Esophagus (tissue), 2 donors: Measurements from ENCODE around the gene PCBP3. TPM values are rescaled to one million over a fixed set of nuclear protein-coding genes. Genes with fewer than 3 reads are reported as not detected.

ENCODE experiments used
- H3K27ac ChIP-seq, 2 donors: one replicate each; pipeline ENCODE4 v1.5.1; 2013; ENCODE audit warnings: low read depth in 2 of 2, mild to moderate bottlenecking in 2 of 2, inconsistent platforms in 1 of 2, low read length in 1 of 2, moderate library complexity in 1 of 2
- H3K27me3 ChIP-seq, 2 donors: one replicate each; pipeline ENCODE4 v1.6.1; 2013; ENCODE audit warnings: low read length in 2 of 2, control low read depth in 1 of 2, mild to moderate bottlenecking in 1 of 2; ENCODE audit not compliant: insufficient read depth in 2 of 2, control insufficient read depth in 1 of 2
- H3K36me3 ChIP-seq, 2 donors: one replicate each; pipeline ENCODE4 v1.6.1; 2013; ENCODE audit warnings: low read length in 1 of 2; ENCODE audit not compliant: control insufficient read depth in 2 of 2, insufficient read depth in 2 of 2
- H3K4me1 ChIP-seq, 2 donors: one replicate each; pipeline ENCODE4 v1.6.1; 2013; ENCODE audit warnings: low read length in 1 of 2; ENCODE audit not compliant: control insufficient read depth in 2 of 2, insufficient read depth in 2 of 2
- H3K4me3 ChIP-seq, 2 donors: one replicate each; pipeline ENCODE4 v1.5.1; 2013; ENCODE audit warnings: low read length in 2 of 2, mild to moderate bottlenecking in 2 of 2, low read depth in 1 of 2, moderate library complexity in 1 of 2
- H3K9me3 ChIP-seq, 2 donors: one replicate each; pipeline ENCODE4 v1.6.1; 2013; ENCODE audit warnings: mild to moderate bottlenecking in 2 of 2, low read depth in 1 of 2, low read length in 1 of 2, moderate library complexity in 1 of 2; ENCODE audit not compliant: control insufficient read depth in 2 of 2, insufficient read depth in 1 of 2
- WGBS, 2 donors: extraction: QIAGEN DNeasy Blood & Tissue Kit; methylation state at CpG; one replicate each; pipeline ENCODE4 v1.1.7; 2013; 5-methylcytosine and 5-hydroxymethylcytosine counted together
- polyA plus RNA-seq, 2 donors: library from polyadenylated mRNA; stranded (reverse); fragments of 200-250 nt; gene quantifications; one replicate each; pipeline ENCODE4 v1.2.3, GENCODE V29; 2013
- donor health status: healthy with polysubstance abuse.
- donor health status: Bipolar disorder and iron deficiency.

PCBP3 gene
- polyA plus RNA-seq, 2 donors = 0.24 to 0.67 TPM

DNA sequence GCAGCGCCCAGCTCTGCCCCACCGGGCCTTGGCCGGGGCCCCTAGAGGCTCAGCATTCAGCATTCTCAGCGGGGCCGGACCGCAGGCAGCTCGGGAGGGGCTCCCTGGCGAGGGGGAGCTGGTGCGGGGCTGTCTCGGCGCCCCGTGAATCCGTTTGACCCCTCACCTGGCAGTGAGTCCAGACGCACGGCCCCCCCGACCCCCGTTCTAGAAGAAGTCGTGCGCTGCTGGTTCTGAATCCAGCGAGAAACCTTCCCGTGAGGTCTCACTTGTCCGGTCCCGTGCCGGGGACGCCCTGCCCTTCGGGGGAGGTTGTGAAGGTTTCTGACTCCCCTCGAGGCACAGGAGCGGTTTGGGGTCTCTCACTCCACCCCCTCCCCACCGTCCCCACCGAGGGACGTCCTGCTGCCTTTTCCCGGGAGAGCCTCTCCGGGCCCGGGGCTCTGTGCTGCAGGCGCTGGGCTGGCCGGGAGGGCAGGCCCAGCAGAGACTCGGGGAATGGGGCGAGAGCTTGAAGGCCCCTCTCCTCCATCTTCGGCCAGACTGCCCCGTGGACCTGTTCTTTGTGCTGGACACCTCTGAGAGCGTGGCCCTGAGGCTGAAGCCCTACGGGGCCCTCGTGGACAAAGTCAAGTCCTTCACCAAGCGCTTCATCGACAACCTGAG is 338.7 kb downstream of the PCBP3 start:
- H3K27me3 ChIP-seq = no peaks in the 10 kb centered on the region
- 4 to 5% methylated on average over 44 to 45 of the region's 45 CpGs for WGBS, 2 donors
- H3K36me3 ChIP-seq = peaks cover 0 to 5% of the 10 kb centered on the region in 2 donors
- H3K4me3 ChIP-seq = peak overlapping the region; percentile 46 to 63
- H3K9me3 ChIP-seq = no peaks in the 10 kb centered on the region
- H3K4me1 ChIP-seq = peaks cover 0 to 9% of the 10 kb centered on the region in 2 donors
- H3K27ac ChIP-seq = peak overlapping the region; percentile 74

DNA sequence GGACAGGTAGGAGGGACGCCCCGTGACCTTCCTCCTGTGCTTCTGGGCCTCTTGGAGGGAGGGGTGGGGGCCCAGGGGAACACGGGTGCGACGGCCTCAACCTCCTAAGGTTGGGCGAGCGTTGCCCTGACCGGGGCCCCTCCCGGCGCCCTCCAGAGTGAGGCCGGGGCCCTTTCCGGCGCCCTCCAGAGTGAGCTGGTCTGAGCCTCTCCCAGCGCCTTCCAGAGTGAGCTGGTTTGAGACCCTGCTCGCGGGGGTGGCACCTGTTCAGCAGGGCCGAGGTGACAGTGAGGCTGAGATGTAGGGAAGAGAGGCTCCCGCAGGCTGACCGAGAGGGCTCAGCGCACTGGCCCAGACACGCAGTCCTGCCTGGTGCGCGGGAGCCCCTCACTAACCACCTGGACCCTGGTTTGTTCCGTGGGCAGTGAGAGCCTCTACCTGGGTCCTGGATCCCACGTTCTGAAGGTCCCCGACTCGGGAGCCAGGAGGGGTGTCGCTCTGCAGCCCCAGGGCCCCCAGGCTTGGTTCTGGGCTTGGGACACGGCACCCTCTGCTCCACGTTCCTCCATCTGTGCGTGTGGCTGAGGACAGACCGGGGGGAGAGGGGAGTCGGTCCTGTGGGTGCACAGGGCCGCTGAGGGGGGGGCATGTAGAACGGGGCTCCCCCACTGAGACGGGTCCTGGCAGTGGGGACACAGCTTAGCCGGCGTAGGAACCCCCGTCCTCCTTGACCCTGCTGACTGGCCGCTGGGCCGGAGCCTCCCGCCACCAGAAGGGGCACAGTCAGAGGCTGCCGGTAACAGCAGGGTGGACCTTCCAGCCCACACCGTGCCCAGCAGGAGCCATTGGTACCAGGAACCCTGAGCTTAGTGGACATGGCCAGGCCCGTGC is 339.5 kb downstream of the PCBP3 start:
- peak overlapping the region; percentile 46 to 63 for H3K4me3 ChIP-seq
- H3K27me3 ChIP-seq = no peaks in the 10 kb centered on the region
- H3K27ac ChIP-seq = peak overlapping the region; percentile 74
- H3K4me1 ChIP-seq = peaks cover 0 to 9% of the 10 kb centered on the region in 2 donors
- H3K9me3 ChIP-seq = no peaks in the 10 kb centered on the region
- 47 to 48% methylated on average over 45 of the region's 45 CpGs for WGBS, 2 donors
- peaks cover 0 to 8% of the 10 kb centered on the region in 2 donors for H3K36me3 ChIP-seq

- Histone ChIP-seq H3K36me3 (peaks cover 0 to 8% of the 10 kb centered on the region in 2 donors), H3K27ac (peak overlapping the region; percentile 74), H3K4me3 (peak overlapping the region; percentile 46 to 63), H3K27me3 (no peaks in the 10 kb centered on the region), H3K4me1 (peaks cover 0 to 9% of the 10 kb centered on the region in 2 donors), H3K9me3 (no peaks in the 10 kb centered on the region)
- 81 to 83% methylated on average over 13 of the region's 13 CpGs for WGBS, 2 donors
These were observed 340.1 kb downstream of the PCBP3 start for GRCh38 chr21:45983649-45983965.

DNA sequence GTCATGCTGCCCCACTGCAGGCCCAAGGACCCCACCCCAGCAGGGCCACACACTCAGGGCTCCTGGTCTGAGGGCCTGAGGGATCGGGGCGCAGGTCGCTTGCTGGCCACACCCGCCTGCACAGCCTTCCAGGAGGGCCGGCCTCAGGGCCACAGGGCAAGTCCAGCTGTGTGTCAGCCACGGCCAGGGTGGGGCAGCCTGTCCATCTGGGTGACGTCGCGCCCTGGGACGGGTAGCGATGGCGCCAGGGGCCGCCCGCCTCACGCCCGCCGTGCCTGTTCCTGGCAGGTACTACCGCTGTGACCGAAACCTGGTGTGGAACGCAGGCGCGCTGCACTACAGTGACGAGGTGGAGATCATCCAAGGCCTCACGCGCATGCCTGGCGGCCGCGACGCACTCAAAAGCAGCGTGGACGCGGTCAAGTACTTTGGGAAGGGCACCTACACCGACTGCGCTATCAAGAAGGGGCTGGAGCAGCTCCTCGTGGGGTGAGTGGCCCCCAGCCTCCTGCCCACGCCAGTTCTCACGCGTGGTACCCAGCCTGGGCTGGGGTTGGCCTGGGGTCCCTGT is 340.5 kb downstream of the PCBP3 start:
- H3K27me3 ChIP-seq = no peaks in the 10 kb centered on the region
- H3K9me3 ChIP-seq = no peaks in the 10 kb centered on the region
- peaks cover 0 to 9% of the 10 kb centered on the region in 2 donors for H3K4me1 ChIP-seq
- peak overlapping the region; percentile 13 to 74 for H3K27ac ChIP-seq
- peak overlapping the region in 1 of 2 donors; percentile 46 for H3K4me3 ChIP-seq
- H3K36me3 ChIP-seq = peaks cover 0 to 8% of the 10 kb centered on the region in 2 donors
- 82 to 83% methylated on average over 38 of the region's 38 CpGs for WGBS, 2 donors

DNA sequence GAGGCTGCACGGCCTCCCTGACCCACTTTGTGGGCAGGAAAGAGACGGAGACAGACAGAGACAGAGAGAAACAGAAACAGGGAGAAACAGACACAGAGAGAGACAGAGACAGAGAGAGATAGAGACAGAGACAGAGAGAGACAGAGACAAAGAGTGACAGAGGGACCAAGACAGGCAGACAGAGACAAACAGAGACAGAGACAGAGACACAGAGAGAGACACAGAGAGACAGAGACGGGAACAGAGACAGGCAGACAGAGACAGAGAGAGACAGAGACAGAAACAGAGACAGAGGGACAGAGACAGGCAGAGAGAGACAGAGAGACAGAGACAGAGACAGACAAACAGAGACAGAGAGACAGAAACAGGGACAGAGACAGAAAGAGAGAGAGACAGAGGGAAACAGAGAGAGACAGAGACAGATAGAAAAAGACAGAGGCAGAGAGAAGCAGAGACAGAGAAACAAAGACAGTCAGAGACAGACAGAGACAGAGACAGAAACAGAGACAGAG is 341.1 kb downstream of the PCBP3 start:
- Histone ChIP-seq H3K27ac (peak overlapping the region; percentile 44 to 52), H3K9me3 (no peaks in the 10 kb centered on the region), H3K27me3 (no peaks in the 10 kb centered on the region), H3K4me3 (no peak overlapping the region), H3K4me1 (peaks cover 0 to 9% of the 10 kb centered on the region in 2 donors), H3K36me3 (peaks cover 0 to 8% of the 10 kb centered on the region in 2 donors)
- 47 to 66% methylated on average over 3 of the region's 3 CpGs for WGBS, 2 donors

DNA sequence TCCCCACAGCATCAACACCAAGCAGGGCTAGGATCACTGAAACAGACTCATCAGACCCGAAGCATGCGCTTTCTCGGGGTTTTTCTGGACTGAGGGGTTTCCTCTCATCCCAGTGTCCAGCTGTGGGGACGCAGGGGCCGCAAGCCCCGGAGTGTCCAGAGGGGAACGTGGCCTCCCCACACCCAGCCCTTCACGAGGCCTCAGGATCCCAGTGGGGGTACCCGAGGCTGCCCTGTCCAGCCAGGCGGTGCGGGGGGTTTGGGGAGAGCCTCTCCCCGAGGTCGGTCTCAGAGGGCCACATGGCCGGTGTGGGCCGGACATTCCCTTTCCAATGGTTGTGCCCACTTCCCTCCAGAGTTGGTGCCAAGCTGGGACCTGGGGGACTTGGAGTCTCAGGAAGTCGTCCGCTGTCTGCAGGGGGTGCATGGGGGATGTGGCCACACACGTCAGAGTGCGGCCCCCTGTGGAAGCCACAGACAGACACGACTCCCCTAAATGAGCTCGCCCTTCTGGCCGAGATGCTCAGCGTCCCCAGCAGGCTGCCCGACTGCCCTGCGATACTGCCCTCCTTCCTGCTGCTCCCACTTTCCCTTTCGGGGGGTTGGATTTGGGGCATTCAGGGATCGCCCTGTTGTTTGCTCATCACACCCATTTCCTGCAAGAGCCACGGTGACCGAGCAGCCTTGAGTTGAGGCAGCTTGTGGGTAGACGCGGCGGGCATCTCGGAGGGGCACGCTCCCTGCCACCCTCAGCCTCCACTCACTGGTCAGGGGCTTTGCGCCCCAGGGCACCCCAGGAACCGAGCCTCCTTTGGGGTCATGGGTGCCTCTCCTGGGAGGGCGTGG is 342.2 kb downstream of the PCBP3 start:
- no peaks in the 10 kb centered on the region for H3K9me3 ChIP-seq
- H3K4me1 ChIP-seq = peaks cover 0 to 9% of the 10 kb centered on the region in 2 donors
- peaks cover 0 to 8% of the 10 kb centered on the region in 2 donors for H3K36me3 ChIP-seq
- H3K27ac ChIP-seq = peak overlapping the region; percentile 21 to 32
- no peaks in the 10 kb centered on the region for H3K27me3 ChIP-seq
- H3K4me3 ChIP-seq = no peak overlapping the region
- 83 to 86% methylated on average over 37 of the region's 37 CpGs for WGBS, 2 donors

- WGBS, 2 donors = 86 to 88% methylated on average over 33 to 36 of the region's 36 CpGs
- peaks cover 0 to 7% of the 10 kb centered on the region in 2 donors for H3K4me1 ChIP-seq
- peak overlapping the region; percentile 16 to 21 for H3K27ac ChIP-seq
- H3K4me3 ChIP-seq = no peak overlapping the region
- peaks cover 0 to 8% of the 10 kb centered on the region in 2 donors for H3K36me3 ChIP-seq
- no peaks in the 10 kb centered on the region for H3K9me3 ChIP-seq
- no peaks in the 10 kb centered on the region for H3K27me3 ChIP-seq
These were observed 343.0 kb downstream of the PCBP3 start for GRCh38 chr21:45986316-45987051.

DNA sequence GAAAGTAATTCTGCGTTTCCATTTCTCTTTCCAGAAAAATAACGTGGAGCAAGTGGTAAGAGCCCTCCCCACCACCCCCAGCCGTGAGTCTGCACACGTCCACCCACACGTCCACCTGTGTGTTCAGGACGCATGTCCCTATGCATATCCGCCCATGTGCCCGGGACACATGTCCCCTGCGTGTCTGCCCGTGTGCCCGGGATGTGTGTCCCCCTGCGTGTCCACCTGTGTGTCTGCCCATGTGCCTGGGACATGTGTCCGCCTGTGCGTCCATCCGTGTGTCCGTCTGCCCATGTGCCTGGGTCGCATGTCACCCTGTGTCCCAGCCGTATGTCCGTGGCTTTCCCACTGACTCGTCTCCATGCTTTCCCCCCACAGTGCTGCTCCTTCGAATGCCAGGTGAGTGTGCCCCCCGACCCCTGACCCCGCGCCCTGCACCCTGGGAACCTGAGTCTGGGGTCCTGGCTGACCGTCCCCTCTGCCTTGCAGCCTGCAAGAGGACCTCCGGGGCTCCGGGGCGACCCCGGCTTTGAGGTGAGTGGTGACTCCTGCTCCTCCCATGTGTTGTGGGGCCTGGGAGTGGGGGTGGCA is 343.7 kb downstream of the PCBP3 start:
- no peaks in the 10 kb centered on the region for H3K27me3 ChIP-seq
- WGBS, 2 donors = 90% methylated on average over 29 of the region's 29 CpGs
- H3K9me3 ChIP-seq = no peaks in the 10 kb centered on the region
- peaks cover 0 to 1% of the 10 kb centered on the region in 2 donors for H3K4me1 ChIP-seq
- H3K4me3 ChIP-seq = no peak overlapping the region
- no peak overlapping the region for H3K27ac ChIP-seq
- H3K36me3 ChIP-seq = peaks cover 0 to 8% of the 10 kb centered on the region in 2 donors
